HG02759 (cell line): Measurements from ENCODE around the gene ZEB1.
"Not testable (repeated sequence)": the region's sequence is repeated elsewhere in the genome, so short reads cannot be mapped to it uniquely, and the experiment has no call there.

Source experiments
- ATAC-seq: cut with Tn5 transposase; IDR thresholded peaks from one replicate; pipeline ENCODE4 v1.9.1; 2021; ENCODE audit warnings: mild to moderate bottlenecking, moderate library complexity; ENCODE audit not compliant: unreplicated experiment

Gene ZEB1

GRCh38 chr10:31419394-31420063 is 100.5 kb downstream of the ZEB1 start:
- ATAC-seq: no peak

GRCh38 chr10:31421322-31421721 is 102.3 kb downstream of the ZEB1 start:
- ATAC-seq: no peak

DNA sequence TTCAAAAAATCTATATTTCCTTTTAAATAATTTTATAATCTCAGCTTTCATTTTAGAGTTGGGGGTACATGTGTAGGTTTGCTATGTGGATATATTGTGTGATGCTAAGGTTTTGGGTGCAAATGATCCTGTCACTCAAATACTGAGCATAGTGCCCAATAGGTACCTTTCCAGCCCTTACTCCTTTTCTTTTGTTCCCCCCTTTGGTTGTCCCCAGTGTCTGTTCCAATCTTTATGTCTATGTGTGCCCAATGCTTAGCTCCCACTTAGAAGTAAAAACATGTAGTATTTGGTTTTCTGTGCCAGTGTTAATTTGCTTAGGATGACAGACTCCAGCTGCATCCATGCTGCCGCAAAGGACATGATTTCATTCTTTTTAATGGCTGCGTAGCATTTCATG is 103.6 kb downstream of the ZEB1 start:
- no peak for ATAC-seq

DNA sequence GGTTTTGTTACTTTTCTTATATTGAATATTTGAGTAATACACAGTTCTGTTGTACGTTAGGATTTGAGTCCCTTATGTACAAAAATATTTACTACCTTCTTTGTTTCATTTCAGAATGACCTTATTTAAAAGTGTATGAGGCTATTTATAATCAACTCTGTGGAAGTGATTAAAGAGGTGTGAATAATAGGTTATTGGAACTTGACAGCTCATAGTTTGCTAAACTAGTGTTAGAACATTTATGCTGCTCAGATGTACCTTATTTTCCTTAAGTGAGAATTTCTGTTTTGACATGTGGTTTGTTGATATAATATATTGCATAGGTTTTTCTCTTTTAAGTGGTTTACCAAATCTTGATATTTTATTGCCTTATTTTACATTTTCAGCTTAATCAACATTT is 105.5 kb downstream of the ZEB1 start:
- ATAC-seq: no peak

GRCh38 chr10:31426401-31426800 is 107.4 kb downstream of the ZEB1 start:
- ATAC-seq: no peak

DNA sequence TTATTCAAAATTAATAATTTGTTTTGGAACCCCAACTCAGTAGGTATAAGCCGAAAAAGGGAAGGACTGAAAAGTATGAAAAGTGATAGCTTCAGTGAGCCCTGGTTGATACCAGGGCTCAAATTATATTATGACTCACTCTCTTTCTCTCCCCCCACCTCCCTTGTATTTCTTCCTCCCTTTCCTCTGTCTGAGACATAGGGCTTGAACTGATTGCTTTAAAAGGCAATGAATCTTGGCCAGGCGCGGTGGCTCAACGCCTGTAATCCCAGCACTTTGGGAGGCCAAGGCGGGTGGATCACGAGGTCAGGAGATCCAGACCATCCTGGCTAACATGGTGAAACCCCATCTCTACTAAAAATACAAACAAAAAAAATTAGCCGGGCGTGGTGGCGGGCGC is 108.3 kb downstream of the ZEB1 start:
- ATAC-seq: not testable (repeated sequence)

DNA sequence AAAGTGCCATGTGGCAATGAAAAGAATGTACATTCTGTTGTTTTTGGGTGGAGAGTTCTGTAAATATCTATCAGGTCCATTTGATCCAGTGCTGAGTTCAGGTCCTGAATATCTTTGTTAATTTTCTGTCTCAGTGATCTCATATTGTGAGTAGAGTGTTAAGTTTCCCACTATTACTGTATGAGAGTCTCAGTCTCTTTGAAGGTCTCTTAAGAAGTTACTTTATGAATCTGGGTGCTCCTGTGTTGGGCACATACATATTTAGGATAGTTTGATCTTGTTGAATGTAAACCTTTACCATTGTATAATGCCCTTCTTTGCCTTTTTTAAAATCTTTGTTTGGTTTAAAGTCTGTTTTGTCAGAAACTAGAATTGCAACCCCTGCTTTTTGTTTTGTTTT is 109.5 kb downstream of the ZEB1 start:
- not testable (repeated sequence) for ATAC-seq

DNA sequence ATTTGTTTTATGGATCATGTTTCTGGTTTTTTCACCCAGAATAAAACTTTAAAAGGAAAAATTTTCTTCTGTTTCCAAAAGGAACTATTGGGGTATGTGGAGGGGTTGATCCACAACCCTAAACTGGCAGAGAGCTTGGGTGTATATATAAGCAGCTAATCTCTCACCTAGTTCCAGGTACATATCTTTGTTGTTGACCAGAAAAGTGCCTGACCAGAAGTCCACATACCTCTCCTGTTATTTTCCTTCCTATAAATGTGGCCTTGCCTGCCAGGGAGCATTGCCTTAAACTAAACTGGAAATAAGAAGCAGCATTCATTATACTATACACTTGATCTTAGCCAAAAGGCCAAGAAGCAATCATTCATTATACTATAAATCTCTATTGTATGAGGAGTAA is 112.0 kb downstream of the ZEB1 start:
- ATAC-seq: no peak

DNA sequence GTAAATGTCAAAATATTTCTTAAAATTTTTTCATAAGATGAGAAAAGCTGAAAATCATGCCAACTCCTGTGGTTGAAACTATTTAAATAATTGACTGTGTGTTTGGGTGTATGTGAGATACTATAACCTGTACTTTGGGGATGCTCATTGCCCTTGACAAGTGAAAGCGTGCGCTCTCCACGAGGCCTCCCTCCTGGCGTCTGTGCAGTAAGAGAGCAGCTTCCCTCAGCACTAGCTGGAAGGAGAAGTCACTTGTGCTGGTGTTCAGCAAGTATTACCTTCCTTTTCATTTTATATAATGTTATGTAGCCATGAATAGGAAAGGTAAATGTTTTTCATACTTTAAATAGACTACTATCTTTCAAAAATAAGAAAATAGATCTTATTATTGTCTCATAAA is 118.9 kb downstream of the ZEB1 start:
- no peak for ATAC-seq

DNA sequence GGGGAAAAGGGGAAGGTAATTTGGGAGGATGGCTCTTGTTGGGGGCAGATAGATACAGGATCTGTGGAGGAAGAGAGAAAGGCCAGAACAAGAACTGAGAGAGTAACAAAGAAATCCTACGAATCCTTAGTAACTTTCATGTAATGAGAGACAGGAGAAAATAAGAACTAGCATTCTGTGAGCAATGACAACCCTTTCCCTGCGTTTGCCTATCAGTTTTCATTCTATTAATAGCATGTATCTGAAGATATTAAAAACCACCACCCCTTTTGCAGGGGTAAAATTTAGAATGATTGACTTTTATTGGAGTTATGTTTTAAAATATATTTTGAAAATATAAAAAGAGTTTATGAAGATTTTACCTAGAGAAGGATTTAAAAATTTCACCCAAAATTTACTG is 132.8 kb downstream of the ZEB1 start:
- no peak for ATAC-seq

- ATAC-seq: no peak
These were observed 137.5 kb downstream of the ZEB1 start for GRCh38 chr10:31456468-31456867.

- no peak for ATAC-seq
These were observed 138.8 kb downstream of the ZEB1 start for GRCh38 chr10:31457858-31458257.

GRCh38 chr10:31458974-31459373 is 140.0 kb downstream of the ZEB1 start:
- no peak for ATAC-seq

- no peak for ATAC-seq
These were observed 141.2 kb downstream of the ZEB1 start for GRCh38 chr10:31460242-31460641.

- no peak for ATAC-seq
These were observed 145.5 kb downstream of the ZEB1 start for GRCh38 chr10:31464552-31464951.

DNA sequence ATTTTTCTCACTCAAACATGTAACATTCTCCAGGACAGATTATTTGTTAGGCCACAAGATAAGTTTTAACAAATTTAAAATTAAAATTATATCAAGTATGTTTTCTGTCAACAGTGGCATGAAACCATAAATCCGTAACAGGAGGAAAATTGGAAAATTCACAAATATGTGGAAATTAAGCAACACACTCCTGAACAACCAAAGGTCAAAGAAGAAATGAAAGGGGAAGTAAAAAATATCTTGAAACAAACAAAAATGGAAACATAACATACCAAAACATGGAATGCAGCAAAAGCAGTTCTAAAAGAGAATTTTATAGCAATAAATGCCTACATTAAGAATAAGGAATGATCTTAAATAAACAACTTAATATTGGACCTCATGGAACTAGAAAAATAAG is 147.3 kb downstream of the ZEB1 start:
- ATAC-seq: no peak

GRCh38 chr10:31467791-31468535 is 148.9 kb downstream of the ZEB1 start:
- no peak for ATAC-seq

DNA sequence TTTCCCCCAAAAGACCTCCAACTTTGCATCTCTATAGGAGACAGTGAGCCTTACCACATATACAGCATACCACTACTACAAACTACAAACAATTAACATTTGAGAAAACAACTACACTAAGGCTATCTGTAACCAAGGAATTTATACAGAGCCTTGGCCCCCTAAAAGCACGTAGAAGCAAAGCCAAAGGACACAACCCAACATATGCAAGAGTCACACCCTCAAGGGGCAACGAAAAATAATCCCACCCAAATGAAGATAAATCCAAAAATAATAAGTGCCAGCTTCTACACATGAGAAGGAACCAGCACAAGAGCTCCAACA is 149.5 kb downstream of the ZEB1 start:
- no peak for ATAC-seq

- ATAC-seq: no peak
These were observed 156.5 kb downstream of the ZEB1 start for GRCh38 chr10:31475519-31475918.

DNA sequence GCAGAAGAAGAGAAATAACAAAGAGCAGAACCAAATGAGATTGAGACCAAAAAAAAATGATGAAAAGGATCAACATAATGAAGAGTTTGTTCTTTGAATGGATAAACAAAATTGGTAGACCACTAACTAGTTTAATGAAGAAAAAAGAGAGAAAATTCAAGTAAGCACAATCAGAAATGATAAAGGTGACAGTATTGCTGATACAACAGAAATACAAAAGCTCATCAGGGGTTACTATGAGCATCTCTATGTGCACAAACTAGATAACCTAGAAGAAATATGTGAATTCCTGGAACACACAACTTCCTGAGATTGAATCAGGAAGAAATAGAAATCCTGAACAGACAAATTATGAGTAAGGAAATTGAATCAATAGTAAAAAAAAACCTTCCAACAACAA is 157.1 kb downstream of the ZEB1 start:
- ATAC-seq: no peak

DNA sequence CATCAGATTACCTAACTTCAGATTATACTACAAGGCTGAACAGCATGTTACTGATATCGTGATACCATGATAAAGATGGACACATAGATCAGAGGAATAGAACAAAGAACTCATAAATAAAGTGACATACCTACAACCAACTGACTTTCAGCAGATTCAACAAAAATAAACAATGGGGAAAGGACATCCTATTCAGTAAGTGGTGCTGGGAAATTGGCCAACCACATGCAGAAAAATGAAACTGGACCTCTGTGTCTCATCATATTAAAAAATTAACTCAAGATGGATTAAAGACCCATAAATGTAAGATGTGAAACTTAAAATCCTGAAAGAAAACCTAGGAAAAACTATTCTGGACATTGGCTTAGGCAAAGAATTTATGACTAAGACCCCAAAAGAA is 158.6 kb downstream of the ZEB1 start:
- no peak for ATAC-seq

GRCh38 chr10:31479752-31480151 is 160.7 kb downstream of the ZEB1 start:
- no peak for ATAC-seq

DNA sequence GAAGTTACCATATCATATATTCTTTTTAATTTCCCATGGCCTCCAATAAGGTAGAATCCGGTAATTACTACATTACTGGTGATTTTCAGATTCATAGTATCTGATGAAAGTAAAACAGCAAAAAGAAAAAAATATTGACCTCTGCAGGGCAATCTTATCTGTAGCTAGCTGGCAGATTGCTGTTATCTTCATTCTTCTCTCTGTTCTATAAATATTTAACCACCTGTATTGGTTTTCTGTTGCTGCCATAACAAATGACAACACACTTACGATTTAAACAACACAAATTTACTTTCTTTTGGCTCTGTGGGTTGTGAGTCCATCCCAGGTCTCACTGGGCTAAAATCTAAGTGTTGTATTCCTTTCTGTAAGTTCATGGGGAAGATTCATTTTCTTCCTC is 164.5 kb downstream of the ZEB1 start:
- no peak for ATAC-seq
